Measurements from ENCODE around the gene ZBED5.
A peak's percentile ranks its signal among the peaks of the same experiment; 100 is the strongest.

ZBED5 gene

DNA sequence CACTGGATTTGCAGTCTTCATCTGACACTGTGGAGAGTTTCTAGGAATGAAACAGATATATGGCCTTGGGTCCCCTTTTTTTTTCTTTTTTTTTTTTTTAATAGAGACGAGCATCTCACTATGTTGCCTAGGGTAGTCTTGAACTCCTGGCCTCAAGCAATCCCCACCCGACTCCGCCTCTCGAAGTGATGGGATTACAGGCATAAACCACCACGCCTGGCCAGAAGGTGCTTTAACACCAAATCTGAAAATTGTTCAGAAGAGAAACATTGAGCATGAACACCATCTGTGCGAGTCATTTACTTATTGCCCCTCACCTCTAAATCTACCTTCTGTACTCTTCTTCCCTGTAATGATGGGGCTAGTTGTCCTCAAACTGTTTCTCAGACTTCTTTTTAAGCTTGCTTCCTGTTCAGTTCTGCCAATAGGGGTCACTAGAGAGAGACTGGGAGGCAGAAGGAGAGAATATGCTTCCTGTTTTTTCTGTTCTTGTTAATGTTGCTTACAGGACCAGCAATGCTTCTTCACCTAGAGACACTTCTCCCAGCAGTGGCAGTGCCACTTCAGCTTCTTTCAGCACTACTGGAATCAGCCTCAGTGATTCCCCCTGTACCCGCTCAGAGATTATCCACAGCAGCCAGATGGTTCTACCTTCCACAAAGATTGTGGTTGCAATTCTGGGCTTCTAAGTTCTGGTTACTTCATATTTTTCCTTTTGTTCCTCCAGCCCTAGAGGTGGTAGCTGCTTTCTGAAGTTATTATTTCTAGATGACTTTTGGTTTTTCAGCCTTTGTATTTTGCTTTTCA lies 20.8 kb upstream of the ZBED5 start:
- peak; percentile 61 for DNase-seq

GRCh38 chr11:10876158-10876557 lies 18.3 kb upstream of the ZBED5 start:
- DNase-seq, result no peak

DNA sequence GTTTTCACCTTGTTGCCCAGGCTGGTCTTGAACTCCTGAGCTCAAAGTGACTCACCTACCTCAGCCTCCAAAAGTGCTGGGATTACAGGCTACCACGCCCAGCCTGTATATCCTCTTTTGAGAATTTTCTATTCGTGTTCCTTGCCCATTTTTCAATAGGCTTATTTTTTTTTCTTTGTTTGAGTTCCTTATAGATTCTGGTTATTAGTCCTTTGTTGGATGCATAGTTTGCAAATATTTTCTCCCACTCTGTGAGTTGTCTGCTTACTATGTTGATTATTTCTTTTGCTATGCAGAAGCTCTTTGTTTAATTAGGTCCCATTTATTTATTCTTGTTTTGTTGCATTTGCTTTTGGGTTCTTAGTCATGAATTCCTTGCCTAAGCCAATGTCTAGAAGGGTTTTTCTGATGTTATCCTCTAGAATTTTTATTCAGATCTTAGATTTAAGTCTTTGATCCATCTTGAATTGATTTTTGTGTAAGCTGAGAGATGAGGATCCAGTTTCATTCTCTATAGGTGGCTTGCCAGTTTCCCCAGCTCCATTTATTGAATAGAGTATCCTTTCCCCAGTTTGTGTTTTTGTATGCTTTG lies 17.7 kb upstream of the ZBED5 start:
- no peak for DNase-seq

GRCh38 chr11:10872097-10872496 lies 14.2 kb upstream of the ZBED5 start:
- DNase-seq, result no peak

DNA sequence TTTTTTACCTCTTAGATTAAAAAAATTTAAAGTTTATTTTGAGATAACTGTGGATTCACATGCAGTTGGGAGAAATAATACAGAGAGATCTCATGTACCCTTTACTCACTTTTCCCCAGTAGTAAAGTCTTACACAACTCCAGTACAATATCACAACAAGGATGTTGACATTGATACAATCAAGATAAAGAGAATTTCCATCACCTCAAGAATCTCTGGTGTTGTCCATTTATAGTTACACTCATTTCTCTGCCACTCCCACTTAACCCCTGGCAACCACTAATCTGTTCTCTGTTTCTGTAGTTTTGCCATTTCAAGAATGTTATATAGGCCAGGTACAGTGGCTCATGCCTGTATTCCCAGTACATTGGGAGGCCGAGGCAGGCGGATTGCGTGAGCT lies 10.5 kb upstream of the ZBED5 start:
- no peak for DNase-seq

DNA sequence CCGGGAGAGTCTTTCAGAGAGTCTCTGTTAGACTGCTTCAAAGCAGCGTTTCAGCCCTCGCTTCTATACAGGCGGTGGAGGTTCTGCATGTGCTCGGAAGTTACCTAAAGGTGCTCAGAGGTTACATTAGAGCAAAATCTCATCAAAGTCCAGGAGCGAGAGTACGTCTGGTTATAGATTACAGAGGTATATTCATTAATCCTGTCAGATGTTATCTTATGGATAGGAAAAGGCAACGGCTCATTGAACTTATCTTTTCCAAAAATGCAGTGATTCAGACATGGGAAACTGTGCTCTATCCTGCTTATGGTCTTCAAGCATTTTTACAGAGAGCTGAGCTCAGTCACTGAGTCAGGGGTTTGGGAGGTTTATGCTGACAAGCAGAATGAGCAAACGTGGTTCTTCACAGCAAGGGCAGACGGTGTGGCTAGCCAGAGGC lies 9.1 kb upstream of the ZBED5 start:
- DNase-seq, result no peak

DNA sequence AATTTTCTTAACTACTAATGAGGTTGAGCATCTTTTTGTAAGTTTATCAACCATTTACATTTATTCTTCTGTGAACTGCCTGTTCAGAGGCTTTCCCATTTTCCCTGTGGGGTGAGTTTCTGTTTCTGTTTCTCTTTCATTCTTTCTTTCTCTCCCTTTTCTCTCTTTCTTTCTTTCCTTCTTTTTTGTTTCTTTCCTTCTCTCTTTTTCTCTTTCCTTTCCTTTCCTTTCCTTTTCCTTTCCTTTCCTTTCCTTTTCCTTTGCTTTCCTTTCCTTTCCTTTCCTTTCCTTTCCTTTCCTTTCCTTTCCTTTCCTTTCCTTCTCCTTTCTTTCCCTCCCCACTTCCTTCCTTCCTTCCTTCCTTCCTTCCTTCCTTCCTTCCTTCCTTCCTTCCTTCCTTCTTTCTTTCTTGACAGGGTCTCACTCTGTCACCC lies 8.0 kb upstream of the ZBED5 start:
- no peak for DNase-seq

GRCh38 chr11:10864688-10865087 lies 6.8 kb upstream of the ZBED5 start:
- no peak for DNase-seq

DNA sequence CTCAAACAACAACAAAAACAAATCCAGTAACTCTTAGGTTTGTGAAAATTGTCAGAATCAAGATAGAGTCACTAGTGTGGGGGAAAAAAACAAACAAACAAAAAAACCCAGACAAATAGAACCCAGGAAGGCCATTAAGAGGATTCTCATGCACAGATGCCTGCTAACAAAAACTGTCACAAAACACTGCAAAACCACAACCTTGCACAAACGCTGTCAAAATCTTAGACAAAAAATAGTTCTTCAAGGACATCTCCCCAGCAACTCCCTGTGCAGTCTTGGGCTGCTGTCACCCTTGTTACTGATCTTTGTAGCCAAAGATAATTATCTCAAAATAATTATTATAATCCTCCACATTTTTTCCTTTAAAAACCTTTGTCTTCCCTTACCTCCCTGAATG lies 4.6 kb upstream of the ZBED5 start:
- no peak for DNase-seq

- DNase-seq, result no peak
Observed at GRCh38 chr11:10861799-10862198, 3.9 kb upstream of the ZBED5 start.

DNA sequence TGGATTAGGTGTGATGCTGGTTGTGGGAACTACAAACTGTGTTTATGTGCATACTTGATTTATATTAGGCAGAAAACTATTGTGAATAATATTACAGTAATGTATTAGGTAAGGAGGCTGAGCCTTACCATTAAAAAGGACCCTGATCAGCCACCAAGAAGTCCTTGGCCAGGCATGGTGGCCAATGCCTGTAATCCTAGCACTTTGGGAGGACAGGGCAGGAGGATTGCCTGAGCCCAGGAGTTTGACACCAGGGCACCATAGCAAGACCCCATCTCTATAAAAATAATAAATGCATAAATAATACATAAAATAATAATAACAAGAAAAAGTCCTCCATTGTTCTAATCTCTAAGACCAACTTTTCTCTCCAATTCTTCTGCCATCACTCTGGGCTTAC lies 3.2 kb upstream of the ZBED5 start:
- no peak for DNase-seq

- no peak for DNase-seq
Observed at GRCh38 chr11:10858439-10859325, 829 bp upstream of the ZBED5 start.

DNA sequence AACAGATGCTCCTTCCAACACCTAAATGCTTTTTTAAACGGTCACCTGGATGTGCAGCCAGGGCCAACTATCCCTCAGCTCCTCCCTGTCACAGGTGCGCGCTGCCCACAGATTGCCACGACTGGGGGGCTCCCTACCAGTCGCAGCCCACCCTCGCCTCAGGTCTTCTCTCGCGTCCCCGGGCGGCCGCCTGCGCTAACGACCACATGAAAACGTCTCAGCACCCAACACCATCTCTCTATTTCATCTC lies 469 bp downstream of the ZBED5 start:
- DNase-seq, result peak; percentile 40

DNA sequence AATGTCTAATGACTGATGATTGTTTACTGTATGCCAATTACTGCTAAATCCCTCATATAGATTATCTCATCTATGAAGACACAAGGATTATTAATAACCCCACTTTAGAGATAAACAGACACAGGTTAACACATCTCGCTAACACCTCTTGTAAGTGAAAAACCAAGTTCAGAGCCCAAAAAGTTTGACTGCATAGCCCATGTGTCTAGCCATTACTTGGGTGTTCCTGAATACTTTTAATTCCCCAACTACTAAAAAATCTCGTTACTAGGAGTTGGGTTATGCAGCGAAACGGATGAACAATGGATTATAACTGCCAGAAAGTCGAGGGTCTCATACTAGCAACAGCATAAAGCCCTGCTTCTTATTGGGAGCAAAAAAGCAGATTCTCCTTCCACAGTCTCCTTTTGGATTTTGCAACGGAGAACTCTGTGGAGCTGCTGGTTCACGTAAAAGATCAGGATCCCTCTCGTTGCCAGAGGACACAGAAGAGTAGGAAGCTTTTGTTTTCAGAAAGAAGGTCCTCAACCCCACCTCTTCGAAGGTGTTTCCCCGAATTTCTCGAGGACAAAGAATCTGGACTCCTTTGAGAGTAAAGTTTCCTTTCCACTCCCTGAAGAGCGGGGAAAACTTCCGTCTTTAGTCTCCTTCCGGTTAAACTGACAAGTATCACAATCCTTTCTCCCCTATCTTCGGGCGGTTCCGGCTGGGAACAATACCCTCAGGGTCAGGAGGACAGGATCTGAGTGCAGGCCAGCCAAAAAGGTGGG lies 979 bp downstream of the ZBED5 start:
- peak; percentile 12 for DNase-seq

DNA sequence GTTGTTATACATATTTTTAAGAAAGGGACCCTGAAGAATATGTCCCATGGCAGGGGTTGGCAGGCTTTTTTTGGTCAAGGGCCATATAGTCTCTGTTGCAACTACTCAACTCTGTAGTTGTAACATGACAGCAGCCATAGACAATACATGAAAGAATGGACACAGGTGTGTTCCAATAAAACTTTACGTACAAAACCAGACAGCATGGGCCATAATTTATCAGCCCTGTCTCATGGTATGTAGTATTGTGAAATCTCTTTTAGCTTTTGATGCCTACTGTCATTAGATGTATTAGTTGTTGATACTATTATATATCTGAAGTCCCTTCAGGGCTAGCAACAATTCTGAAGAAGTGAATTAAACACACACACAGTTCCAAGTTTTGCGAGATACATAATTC lies 2.6 kb downstream of the ZBED5 start:
- DNase-seq, result no peak

DNA sequence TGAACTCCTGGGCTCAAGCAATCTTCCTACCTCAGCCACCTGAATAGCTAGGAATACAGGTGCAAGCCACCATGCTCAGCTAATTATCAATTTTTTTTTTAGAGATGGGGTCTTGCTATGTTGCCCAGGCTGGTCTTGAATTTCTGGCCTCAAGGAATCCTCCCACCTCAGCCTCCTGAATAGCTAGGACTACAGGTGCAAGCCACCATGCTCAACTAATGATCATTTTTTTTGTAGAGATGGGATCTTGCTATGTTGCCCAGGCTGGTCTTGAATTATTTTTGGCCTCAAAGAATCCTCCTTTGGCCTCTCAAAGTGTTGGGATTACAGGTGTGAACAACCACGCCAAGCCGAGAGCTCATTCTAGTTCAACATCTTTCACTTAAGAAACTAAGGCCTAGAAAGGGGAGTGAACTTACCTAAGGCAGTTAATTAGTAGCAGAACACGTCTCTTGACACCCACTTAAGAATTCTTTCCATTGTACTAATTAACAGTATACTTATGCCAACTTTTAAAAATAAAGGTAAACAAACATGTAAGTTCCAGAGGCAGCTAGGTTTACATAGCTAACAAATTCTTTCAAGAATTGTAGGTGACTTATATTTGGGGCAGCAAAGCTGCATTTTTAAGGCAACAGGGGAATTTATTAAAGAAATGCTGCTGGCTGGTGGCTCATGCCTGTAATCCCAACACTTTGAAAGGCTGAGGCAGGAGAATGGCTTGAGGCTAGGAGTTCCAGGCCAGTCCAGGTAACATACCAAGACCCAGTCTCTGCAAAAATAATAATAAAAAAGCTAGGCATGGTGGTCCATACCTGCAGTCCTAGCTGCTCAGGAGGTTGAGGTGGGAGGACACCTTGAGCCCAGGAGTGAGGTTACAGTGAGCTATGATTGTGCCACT lies 9.6 kb downstream of the ZBED5 start:
- no peak for DNase-seq

DNA sequence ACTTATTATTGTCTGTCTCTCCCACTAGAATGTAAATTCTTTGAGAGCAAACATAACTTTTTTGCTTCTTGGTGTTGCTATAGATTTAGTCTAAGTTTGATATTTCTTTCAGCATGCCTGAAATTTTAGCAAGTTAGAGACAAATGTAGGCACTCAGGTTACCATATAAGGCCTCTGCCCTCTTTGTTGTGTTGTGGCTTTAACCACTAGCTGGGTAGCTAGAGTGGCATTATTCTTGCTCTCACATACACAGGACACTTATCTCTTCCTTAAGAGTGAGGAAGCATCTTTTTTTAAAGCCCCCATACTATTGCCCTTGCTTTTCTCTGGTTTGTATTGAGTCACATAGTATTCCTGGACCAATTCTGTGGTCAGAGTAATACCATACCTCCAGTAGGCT lies 11.2 kb downstream of the ZBED5 start:
- DNase-seq, result no peak

DNA sequence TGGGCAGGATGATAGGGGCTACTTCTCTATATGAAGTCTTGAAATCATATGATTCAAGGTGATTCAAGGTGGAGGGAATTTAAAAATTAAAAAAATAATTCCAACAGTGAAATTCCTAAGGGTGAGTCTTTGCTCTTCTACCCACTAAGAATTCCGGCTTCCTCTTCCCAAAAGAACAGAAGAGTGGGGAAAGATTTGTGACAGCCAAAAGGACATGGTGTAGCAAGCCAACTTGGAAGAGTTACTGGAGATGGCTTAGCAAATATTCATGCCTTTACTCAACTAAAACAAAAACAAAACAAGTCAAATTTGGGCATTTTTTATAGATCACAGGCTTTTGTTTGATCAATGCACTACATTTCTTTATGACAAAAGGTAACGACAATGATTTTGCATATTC lies 12.3 kb downstream of the ZBED5 start:
- DNase-seq, result no peak

GRCh38 chr11:10844796-10845195 lies 13.1 kb downstream of the ZBED5 start:
- no peak for DNase-seq

DNA sequence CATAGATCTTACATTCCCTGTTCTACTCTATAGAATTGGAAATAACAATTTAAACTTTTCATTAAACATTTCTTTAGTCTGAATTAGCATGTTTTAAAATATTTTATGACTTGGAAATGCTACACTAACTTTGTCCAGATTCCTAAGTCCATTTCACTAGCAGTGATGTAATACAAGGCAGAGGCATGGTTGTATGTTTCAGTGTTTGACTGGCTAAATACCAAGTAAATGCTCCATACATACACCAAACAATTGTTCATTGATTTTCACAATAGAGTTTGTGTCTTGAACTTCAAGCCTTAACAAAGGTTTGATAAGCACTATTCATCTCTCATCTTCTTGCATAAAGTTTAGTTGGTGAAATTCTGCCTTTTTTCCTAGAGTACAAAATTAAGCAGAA lies 13.5 kb downstream of the ZBED5 start:
- no peak for DNase-seq

- DNase-seq, result no peak
Observed at GRCh38 chr11:10838881-10839280, 19.0 kb downstream of the ZBED5 start.

GRCh38 chr11:10838083-10838482 lies 19.8 kb downstream of the ZBED5 start:
- DNase-seq, result no peak

Measured in NCI-H748 treated with DMSO at 0.1 percent for 48 hours (cell line).